ENCODE measurements around the gene CCDC13. TPM values are rescaled to one million over a fixed set of nuclear protein-coding genes. Genes with fewer than 3 reads are reported as not detected.

CCDC13 gene
- polyA plus RNA-seq, 1 donor from 2014 or later, result 6.5 TPM

- TF ChIP-seq EZH2 (IDR thresholded peaks at IDR 0.05; ENCODE audit: borderline replicate concordance, insufficient read depth, low read length, poor library complexity, severe bottlenecking) (no peak), EP300 (conservative IDR thresholded peaks at IDR 0.05; ENCODE audit: poor library complexity, severe bottlenecking) (no peak)
Measured at GRCh38 chr3:42742688-42743087, 30.4 kb downstream of the CCDC13 start (continued).

GRCh38 chr3:42742259-42742658 lies 30.8 kb downstream of the CCDC13 start:
- Histone ChIP-seq H3F3A (ENCODE audit: insufficient read depth, low read length, poor library complexity, severe bottlenecking) (no peaks in the 10 kb centered on the region), H3K79me2 (replicated peaks; ENCODE audit: insufficient read depth, low read length) (no peaks in the 10 kb centered on the region), H2AFZ (ENCODE audit: low read depth, low read length) (no peak overlapping the region), H3K27me3 (ENCODE audit: insufficient read depth, low read depth, low read length) (no peaks in the 10 kb centered on the region), H4K20me1 (ENCODE audit: insufficient read depth) (no peaks in the 10 kb centered on the region), H3K36me3 (ENCODE audit: insufficient read depth, low read length) (no peaks in the 10 kb centered on the region), H3K27ac (ENCODE audit: low read length) (no peak overlapping the region), H3K4me3 (ENCODE audit: low read length) (no peak overlapping the region), H3K9ac (ENCODE audit: low read length) (no peak overlapping the region), H3K9me3 (ENCODE audit: low read length) (no peaks in the 10 kb centered on the region), H3K9me2 (ENCODE audit: insufficient read depth, low read length) (no peaks in the 10 kb centered on the region), H3K4me2 (ENCODE audit: low read length) (no peak overlapping the region)
- TF ChIP-seq POLR2AphosphoS5 (IDR thresholded peaks at IDR 0.05) (no peak), RAD21 (conservative IDR thresholded peaks at IDR 0.05) (no peak), EZH2 (IDR thresholded peaks at IDR 0.05; ENCODE audit: borderline replicate concordance, insufficient read depth, low read length, poor library complexity, severe bottlenecking) (no peak), CTCF (IDR thresholded peaks at IDR 0.05; ENCODE audit: poor library complexity, severe bottlenecking) (no peak), TAF1 (IDR thresholded peaks at IDR 0.05; ENCODE audit: low read depth) (no peak), SMC3 (conservative IDR thresholded peaks at IDR 0.05; ENCODE audit: poor library complexity) (no peak), EP300 (conservative IDR thresholded peaks at IDR 0.05; ENCODE audit: poor library complexity, severe bottlenecking) (no peak), MXI1 (conservative IDR thresholded peaks at IDR 0.05; ENCODE audit: poor library complexity, severe bottlenecking) (no peak)
- TF ChIP-seq, protein P1, sequence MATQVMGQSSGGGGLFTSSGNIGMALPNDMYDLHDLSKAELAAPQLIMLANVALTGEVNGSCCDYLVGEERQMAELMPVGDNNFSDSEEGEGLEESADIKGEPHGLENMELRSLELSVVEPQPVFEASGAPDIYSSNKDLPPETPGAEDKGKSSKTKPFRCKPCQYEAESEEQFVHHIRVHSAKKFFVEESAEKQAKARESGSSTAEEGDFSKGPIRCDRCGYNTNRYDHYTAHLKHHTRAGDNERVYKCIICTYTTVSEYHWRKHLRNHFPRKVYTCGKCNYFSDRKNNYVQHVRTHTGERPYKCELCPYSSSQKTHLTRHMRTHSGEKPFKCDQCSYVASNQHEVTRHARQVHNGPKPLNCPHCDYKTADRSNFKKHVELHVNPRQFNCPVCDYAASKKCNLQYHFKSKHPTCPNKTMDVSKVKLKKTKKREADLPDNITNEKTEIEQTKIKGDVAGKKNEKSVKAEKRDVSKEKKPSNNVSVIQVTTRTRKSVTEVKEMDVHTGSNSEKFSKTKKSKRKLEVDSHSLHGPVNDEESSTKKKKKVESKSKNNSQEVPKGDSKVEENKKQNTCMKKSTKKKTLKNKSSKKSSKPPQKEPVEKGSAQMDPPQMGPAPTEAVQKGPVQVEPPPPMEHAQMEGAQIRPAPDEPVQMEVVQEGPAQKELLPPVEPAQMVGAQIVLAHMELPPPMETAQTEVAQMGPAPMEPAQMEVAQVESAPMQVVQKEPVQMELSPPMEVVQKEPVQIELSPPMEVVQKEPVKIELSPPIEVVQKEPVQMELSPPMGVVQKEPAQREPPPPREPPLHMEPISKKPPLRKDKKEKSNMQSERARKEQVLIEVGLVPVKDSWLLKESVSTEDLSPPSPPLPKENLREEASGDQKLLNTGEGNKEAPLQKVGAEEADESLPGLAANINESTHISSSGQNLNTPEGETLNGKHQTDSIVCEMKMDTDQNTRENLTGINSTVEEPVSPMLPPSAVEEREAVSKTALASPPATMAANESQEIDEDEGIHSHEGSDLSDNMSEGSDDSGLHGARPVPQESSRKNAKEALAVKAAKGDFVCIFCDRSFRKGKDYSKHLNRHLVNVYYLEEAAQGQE (IDR thresholded peaks at IDR 0.05; ENCODE audit: borderline replicate concordance), result no peak

DNA sequence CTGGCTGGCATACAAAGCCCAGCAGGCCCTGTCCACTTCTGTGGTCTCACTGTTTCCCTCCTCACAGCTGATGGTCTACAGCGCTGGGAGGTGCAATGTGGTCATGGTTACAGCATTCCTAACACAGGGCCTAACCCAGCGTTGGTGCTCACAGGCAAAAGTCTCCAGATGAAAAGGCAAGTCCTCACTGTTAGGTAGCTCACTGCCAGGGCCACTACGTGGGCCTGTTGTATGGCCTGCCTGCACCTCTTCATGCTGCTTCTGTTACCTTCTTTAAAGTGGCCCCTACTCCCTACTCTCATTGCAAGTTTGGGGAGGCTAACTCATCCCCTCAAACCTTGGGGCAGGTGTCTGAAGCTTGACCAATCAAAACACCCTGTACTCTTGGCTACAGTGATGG lies 31.3 kb downstream of the CCDC13 start:
- Histone ChIP-seq H3K9me3 (ENCODE audit: low read length) (no peaks in the 10 kb centered on the region), H3F3A (ENCODE audit: insufficient read depth, low read length, poor library complexity, severe bottlenecking) (no peaks in the 10 kb centered on the region), H3K27ac (ENCODE audit: low read length) (no peak overlapping the region), H3K4me2 (ENCODE audit: low read length) (no peak overlapping the region), H3K36me3 (ENCODE audit: insufficient read depth, low read length) (no peaks in the 10 kb centered on the region), H3K79me2 (replicated peaks; ENCODE audit: insufficient read depth, low read length) (no peaks in the 10 kb centered on the region), H4K20me1 (ENCODE audit: insufficient read depth) (no peaks in the 10 kb centered on the region), H3K9me2 (ENCODE audit: insufficient read depth, low read length) (no peaks in the 10 kb centered on the region), H2AFZ (ENCODE audit: low read depth, low read length) (no peak overlapping the region), H3K27me3 (ENCODE audit: insufficient read depth, low read depth, low read length) (no peaks in the 10 kb centered on the region), H3K9ac (ENCODE audit: low read length) (no peak overlapping the region), H3K4me3 (ENCODE audit: low read length) (no peak overlapping the region)
- TF ChIP-seq TAF1 (IDR thresholded peaks at IDR 0.05; ENCODE audit: low read depth) (no peak), CTCF (IDR thresholded peaks at IDR 0.05; ENCODE audit: poor library complexity, severe bottlenecking) (no peak)

Measured in neural cell (in vitro differentiated cells).